Liver (tissue), 10 donors: Measurements from ENCODE around the gene CLCF1. TPM values are rescaled to one million over a fixed set of nuclear protein-coding genes. Genes with fewer than 3 reads are reported as not detected.

Experiments
- DNase-seq: peaks from one replicate; pipeline ENCODE4 v3.0.0-alpha.2; 2017; ENCODE audit warnings: low spot score
- H3K27ac ChIP-seq, 2 donors: one replicate each; pipeline ENCODE4 v1.7.0; 2013; ENCODE audit warnings: inconsistent platforms in 2 of 2, low read length in 2 of 2, control low read depth in 1 of 2, low read depth in 1 of 2, mild to moderate bottlenecking in 1 of 2
- H3K27me3 ChIP-seq, 4 donors: one replicate each; pipeline versions ENCODE4 v1.6.1 to v1.7.0; 2013; ENCODE audit warnings: low read length in 3 of 4, inconsistent platforms in 1 of 4, mild to moderate bottlenecking in 1 of 4, moderate library complexity in 1 of 4; ENCODE audit not compliant: control insufficient read depth in 4 of 4, insufficient read depth in 4 of 4
- H3K36me3 ChIP-seq, 4 donors: one replicate each; pipeline versions ENCODE4 v1.6.1 to v1.7.0; 2013; ENCODE audit warnings: low read length in 3 of 4, mild to moderate bottlenecking in 3 of 4, low read depth in 1 of 4, moderate library complexity in 1 of 4; ENCODE audit not compliant: control insufficient read depth in 4 of 4, insufficient read depth in 3 of 4
- H3K4me1 ChIP-seq, 4 donors: one replicate each; pipeline versions ENCODE4 v1.6.1 to v1.7.0; 2013; ENCODE audit warnings: low read length in 3 of 4, mild to moderate bottlenecking in 3 of 4, moderate library complexity in 1 of 4; ENCODE audit not compliant: control insufficient read depth in 4 of 4, insufficient read depth in 4 of 4
- H3K4me3 ChIP-seq, 3 donors: one replicate each; pipeline versions ENCODE4 v1.6.1 to v1.7.0; 2013; ENCODE audit warnings: low read length in 3 of 3, control low read depth in 1 of 3, low read depth in 1 of 3, mild to moderate bottlenecking in 1 of 3
- H3K9ac ChIP-seq, 2 donors: one replicate each; pipeline ENCODE4 v1.7.0; 2013; ENCODE audit warnings: low read length in 2 of 2, mild to moderate bottlenecking in 2 of 2, moderate library complexity in 2 of 2, control low read depth in 1 of 2, low read depth in 1 of 2
- H3K9me3 ChIP-seq, 4 donors: one replicate each; pipeline versions ENCODE4 v1.6.1 to v1.7.0; 2013; ENCODE audit warnings: low read length in 3 of 4; ENCODE audit not compliant: control insufficient read depth in 4 of 4
- FOXA2 ChIP-seq: IDR thresholded peaks from 2 replicates; pipeline ENCODE4 v1.6.1; 2016; ENCODE audit warnings: antibody characterized with exemption
- HNF4G ChIP-seq: IDR thresholded peaks from 2 replicates; pipeline ENCODE4 v1.6.1; 2016; ENCODE audit warnings: antibody characterized with exemption
- RXRA ChIP-seq, 2 donors: IDR thresholded peaks; 2 replicates each; pipeline ENCODE4 v1.6.1; 2017 to 2018; ENCODE audit warnings: antibody characterized with exemption in 2 of 2, mild to moderate bottlenecking in 1 of 2
- WGBS: extraction: QIAGEN DNeasy Blood & Tissue Kit; methylation state at CpG from one replicate; pipeline ENCODE4 v1.1.7; 2013; 5-methylcytosine and 5-hydroxymethylcytosine counted together
- polyA plus RNA-seq, 2 donors: library from polyadenylated mRNA; stranded (reverse) in 1 of 2; unstranded in 1 of 2; fragments of 200-250 nt in 1 of 2; fragments of >200 nt in 1 of 2; fragmentation: Nextera tagmentation in 1 of 2; extraction: Ambion mirVana in 1 of 2; gene quantifications; one replicate each; pipeline versions ENCODE4 v1.2.1 to v1.2.3, GENCODE V29; 2013 to 2015
- small RNA-seq: library from RNA; depleted of rRNA; stranded (forward); fragments of <200 nt; gene quantifications from one replicate; pipeline ENCODE3, GENCODE V24; 2014
- total RNA-seq, 2 donors: library from RNA; depleted of rRNA; stranded (reverse); fragments of >200 nt; gene quantifications; one replicate each; pipeline ENCODE4 v1.2.3, GENCODE V29; 2014
- donor health status: healthy.
- donor health status: healthy.
- donor health status: healthy.
- donor health status: healthy.
- donor health status: healthy.

CLCF1 gene
- total and polyA plus RNA-seq, 4 donors, result 0.14 to 1.8 (median 0.20) TPM

GRCh38 chr11:67314218-67314617 is 59.2 kb downstream of the CLCF1 start:
- WGBS, result 97% methylated on average over 2 of the region's 2 CpGs
- H3K27me3 ChIP-seq, result no peaks in the 10 kb centered on the region
- no peak for DNase-seq
- TF ChIP-seq FOXA2, result no peak
- TF ChIP-seq RXRA (IDR thresholded peaks at IDR 0.05), result no peak
- no peak for TF ChIP-seq HNF4G
- H3K27ac ChIP-seq, result no peak overlapping the region
- peaks cover 2 to 6% (median 3%) of the 10 kb centered on the region in 4 donors for H3K36me3 ChIP-seq
- H3K4me1 ChIP-seq, result peaks cover 1 to 12% (median 5%) of the 10 kb centered on the region in 4 donors
- no peak overlapping the region for H3K9ac ChIP-seq
- no peak overlapping the region for H3K4me3 ChIP-seq
- no peaks in the 10 kb centered on the region for H3K9me3 ChIP-seq

Small RNAs within 50 kb of the gene (small RNA-seq; reads per million reads assigned to genes)
- gene RN7SKP239, result not detected
- gene RNU6-1238P, result not detected

Other genes starting within 250 kb of the CLCF1 start
- gene GRK2, start 107.1 kb downstream of the CLCF1 start, total RNA-seq, result 10 to 100 TPM; 35.0 to 41.4 TPM
- 10 to 100 TPM; 13.4 to 28.4 TPM for gene GRK2, start 107.1 kb downstream of the CLCF1 start, polyA plus RNA-seq
- gene ANKRD13D, start 84.3 kb downstream of the CLCF1 start, total RNA-seq, result 10 to 100 TPM in 1 of 2 donors, 1 to 10 TPM in 1; 5.6 to 15.0 TPM
- 1 to 10 TPM; 5.5 to 6.1 TPM for gene ANKRD13D, start 84.3 kb downstream of the CLCF1 start, polyA plus RNA-seq
- 10 to 100 TPM in 1 of 2 donors, 1 to 10 TPM in 1; 4.8 to 10.4 TPM for gene SSH3, start 70.1 kb downstream of the CLCF1 start, total RNA-seq
- gene SSH3, start 70.1 kb downstream of the CLCF1 start, polyA plus RNA-seq, result 1 to 10 TPM; 7.6 to 8.7 TPM
- gene POLD4, start 20.1 kb downstream of the CLCF1 start, total RNA-seq, result 10 to 100 TPM; 18.8 to 53.0 TPM
- gene POLD4, start 20.1 kb downstream of the CLCF1 start, polyA plus RNA-seq, result 100 to 1,000 TPM; 119 to 246 TPM
- gene RAD9A, start 18.4 kb upstream of the CLCF1 start, total RNA-seq, result 1 to 10 TPM; 5.9 to 8.6 TPM
- 1 to 10 TPM; 4.5 to 5.4 TPM for gene RAD9A, start 18.4 kb upstream of the CLCF1 start, polyA plus RNA-seq
- 10 to 100 TPM; 62.4 to 92.9 TPM for gene PPP1CA, start 28.3 kb upstream of the CLCF1 start, total RNA-seq
- 10 to 100 TPM; 74.2 to 77.6 TPM for gene PPP1CA, start 28.3 kb upstream of the CLCF1 start, polyA plus RNA-seq
- gene TBC1D10C, start 30.5 kb upstream of the CLCF1 start, total RNA-seq, result 1 to 10 TPM; 2.3 to 4.4 TPM
- 1 to 10 TPM; 1.1 to 1.6 TPM for gene TBC1D10C, start 30.5 kb upstream of the CLCF1 start, polyA plus RNA-seq
- under 1 TPM; 0.05 to 0.08 TPM for gene CARNS1, start 42.1 kb upstream of the CLCF1 start, total RNA-seq
- gene CARNS1, start 42.1 kb upstream of the CLCF1 start, polyA plus RNA-seq, result under 1 TPM; 0.12 to 0.19 TPM
- gene RPS6KB2, start 54.9 kb upstream of the CLCF1 start, total RNA-seq, result 10 to 100 TPM; 42.2 to 49.6 TPM
- gene RPS6KB2, start 54.9 kb upstream of the CLCF1 start, polyA plus RNA-seq, result 10 to 100 TPM; 31.5 to 33.2 TPM
- 1 to 10 TPM; 3.9 to 5.0 TPM for gene PTPRCAP, start 64.1 kb upstream of the CLCF1 start, total RNA-seq
- 1 to 10 TPM; 2.9 to 6.2 TPM for gene PTPRCAP, start 64.1 kb upstream of the CLCF1 start, polyA plus RNA-seq
- 10 to 100 TPM; 34.4 to 41.4 TPM for gene CORO1B, start 69.9 kb upstream of the CLCF1 start, total RNA-seq
- 10 to 100 TPM; 14.1 to 38.4 TPM for gene CORO1B, start 69.9 kb upstream of the CLCF1 start, polyA plus RNA-seq
- not detected for gene GPR152, start 79.1 kb upstream of the CLCF1 start, total RNA-seq
- gene GPR152, start 79.1 kb upstream of the CLCF1 start, polyA plus RNA-seq, result not detected
- gene CABP4, start 81.8 kb upstream of the CLCF1 start, total RNA-seq, result 1 to 10 TPM; 2.1 to 2.9 TPM
- 1 to 10 TPM in 1 of 2 donors, under 1 TPM in 1; 0.85 to 1.2 TPM for gene CABP4, start 81.8 kb upstream of the CLCF1 start, polyA plus RNA-seq
- 10 to 100 TPM; 10.2 to 50.8 TPM for gene TMEM134, start 95.7 kb upstream of the CLCF1 start, total RNA-seq
- gene TMEM134, start 95.7 kb upstream of the CLCF1 start, polyA plus RNA-seq, result 10 to 100 TPM; 76.3 to 86.9 TPM
- gene AIP, start 109.4 kb upstream of the CLCF1 start, total RNA-seq, result 10 to 100 TPM; 17.6 to 21.5 TPM
- 10 to 100 TPM; 24.7 to 28.2 TPM for gene AIP, start 109.4 kb upstream of the CLCF1 start, polyA plus RNA-seq
- gene PITPNM1, start 131.8 kb upstream of the CLCF1 start, total RNA-seq, result 1 to 10 TPM; 3.2 to 6.9 TPM
- gene PITPNM1, start 131.8 kb upstream of the CLCF1 start, polyA plus RNA-seq, result 1 to 10 TPM; 1.3 to 9.3 TPM
- 10 to 100 TPM; 14.1 to 32.5 TPM for gene CDK2AP2, start 134.6 kb upstream of the CLCF1 start, total RNA-seq
- 100 to 1,000 TPM in 1 of 2 donors, 10 to 100 TPM in 1; 80.7 to 126 TPM for gene CDK2AP2, start 134.6 kb upstream of the CLCF1 start, polyA plus RNA-seq
- gene CABP2, start 149.8 kb upstream of the CLCF1 start, total RNA-seq, result not detected
- not detected for gene CABP2, start 149.8 kb upstream of the CLCF1 start, polyA plus RNA-seq
- 100 to 1,000 TPM in 1 of 2 donors, 10 to 100 TPM in 1; 25.6 to 228 TPM for gene GSTP1, start 210.2 kb upstream of the CLCF1 start, total RNA-seq
- gene GSTP1, start 210.2 kb upstream of the CLCF1 start, polyA plus RNA-seq, result 10 to 100 TPM; 35.1 to 54.5 TPM
- 100 to 1,000 TPM in 1 of 2 donors, 10 to 100 TPM in 1; 83.6 to 162 TPM for gene NDUFV1, start 233.3 kb upstream of the CLCF1 start, total RNA-seq
- 100 to 1,000 TPM; 163 to 172 TPM for gene NDUFV1, start 233.3 kb upstream of the CLCF1 start, polyA plus RNA-seq